Esophagus muscularis mucosa (tissue), 4 donors: Measurements from ENCODE around the gene TENM4.

Experiments used
- CTCF ChIP-seq, 3 experiments: fragments of 200-600 bp in 2 of 3; fragments of 450-650 bp in 1 of 3; sonication (generic) in 2 of 3; IDR thresholded peaks; one replicate each; pipeline ENCODE4 v1.5.1; 2017 to 2019; ENCODE audit warnings: antibody characterized with exemption in 3 of 3, mild to moderate bottlenecking in 2 of 3, moderate library complexity in 1 of 3
- EP300 ChIP-seq: sonication (generic); formaldehyde crosslinking; IDR thresholded peaks from one replicate; pipeline ENCODE4 v1.6.1; 2017; ENCODE audit warnings: antibody characterized with exemption
- POLR2A ChIP-seq: fragments of 450-650 bp; IDR thresholded peaks from one replicate; pipeline ENCODE4 v1.6.1; 2017; ENCODE audit warnings: antibody characterized with exemption, moderate library complexity, mild to moderate bottlenecking, low read depth
- POLR2AphosphoS5 ChIP-seq, 2 donors: sonication (generic); formaldehyde crosslinking; IDR thresholded peaks; one replicate each; pipeline ENCODE4 v1.6.1; 2017; ENCODE audit warnings: antibody characterized with exemption in 2 of 2

GRCh38 chr11:78741741-78742140 is 699.1 kb downstream of the TENM4 start:
- TF ChIP-seq CTCF (IDR thresholded peaks at IDR 0.05) (no peak), POLR2AphosphoS5 (IDR thresholded peaks at IDR 0.05) (no peak), EP300 (no peak), POLR2A (no peak)
